Osteoblast (primary cell): ENCODE measurements around the gene PEAK3. TPM values are rescaled to one million over a fixed set of nuclear protein-coding genes. Genes with fewer than 3 reads are reported as not detected.

Experiments
- DNase-seq: peaks from one replicate; pipeline ENCODE4 v3.0.0; 2011; ENCODE audit warnings: low spot score, mixed read lengths; ENCODE audit not compliant: insufficient read length; ENCODE audit errors: missing footprints
- H2AFZ ChIP-seq: 2 replicates; pipeline ENCODE4 v1.6.0; 2011; ENCODE audit warnings: mild to moderate bottlenecking, low read length
- H3K27ac ChIP-seq: 2 replicates; pipeline ENCODE4 v1.5.1; 2011; ENCODE audit warnings: mild to moderate bottlenecking, low read depth, low read length, moderate library complexity
- H3K27me3 ChIP-seq: 2 replicates; pipeline ENCODE4 v1.6.0; 2012; ENCODE audit warnings: mild to moderate bottlenecking, control low read depth, inconsistent platforms, low read length, moderate library complexity; ENCODE audit not compliant: insufficient read depth
- H3K36me3 ChIP-seq: 2 replicates; pipeline ENCODE4 v1.5.1; 2011; ENCODE audit warnings: mild to moderate bottlenecking, low read length, control low read depth, moderate library complexity; ENCODE audit not compliant: insufficient read depth
- H3K4me1 ChIP-seq: 2 replicates; pipeline ENCODE4 v1.5.1; 2011; ENCODE audit warnings: mild to moderate bottlenecking, low read length, control low read depth, moderate library complexity; ENCODE audit not compliant: insufficient read depth
- H3K4me2 ChIP-seq: 2 replicates; pipeline ENCODE4 v1.6.0; 2011; ENCODE audit warnings: mild to moderate bottlenecking, low read length; ENCODE audit not compliant: insufficient read depth
- H3K4me3 ChIP-seq: fragments of 200-600 bp; sonication (generic); 3 replicates; pipeline ENCODE4 v1.5.1; 2012; ENCODE audit warnings: mild to moderate bottlenecking, low read length, inconsistent platforms; ENCODE audit not compliant: insufficient read depth
- H3K79me2 ChIP-seq: 2 replicates; pipeline ENCODE4 v1.6.0; 2012; ENCODE audit warnings: mild to moderate bottlenecking, low read length, control low read depth, inconsistent platforms; ENCODE audit not compliant: insufficient read depth
- H3K9me3 ChIP-seq: 2 replicates; pipeline ENCODE4 v1.5.1; 2011; ENCODE audit warnings: low read depth, low read length, control low read depth
- H4K20me1 ChIP-seq: 2 replicates; pipeline ENCODE4 v1.6.0; 2012; ENCODE audit warnings: mild to moderate bottlenecking, low read length, control low read depth; ENCODE audit not compliant: insufficient read depth
- total RNA-seq: library from RNA; depleted of rRNA; stranded (reverse); fragments of >200 nt; gene quantifications from 2 replicates; pipeline ENCODE4 v1.2.3, GENCODE V29; 2012
- TF ChIP-seq, protein P1 (sequence below): IDR thresholded peaks from 2 replicates; pipeline ENCODE4 v1.5.1; 2011; ENCODE audit warnings: mild to moderate bottlenecking, low read depth, low read length, moderate library complexity; ENCODE audit errors: extremely low read depth

The PEAK3 gene
- total RNA-seq, 1 donor: not detected

DNA sequence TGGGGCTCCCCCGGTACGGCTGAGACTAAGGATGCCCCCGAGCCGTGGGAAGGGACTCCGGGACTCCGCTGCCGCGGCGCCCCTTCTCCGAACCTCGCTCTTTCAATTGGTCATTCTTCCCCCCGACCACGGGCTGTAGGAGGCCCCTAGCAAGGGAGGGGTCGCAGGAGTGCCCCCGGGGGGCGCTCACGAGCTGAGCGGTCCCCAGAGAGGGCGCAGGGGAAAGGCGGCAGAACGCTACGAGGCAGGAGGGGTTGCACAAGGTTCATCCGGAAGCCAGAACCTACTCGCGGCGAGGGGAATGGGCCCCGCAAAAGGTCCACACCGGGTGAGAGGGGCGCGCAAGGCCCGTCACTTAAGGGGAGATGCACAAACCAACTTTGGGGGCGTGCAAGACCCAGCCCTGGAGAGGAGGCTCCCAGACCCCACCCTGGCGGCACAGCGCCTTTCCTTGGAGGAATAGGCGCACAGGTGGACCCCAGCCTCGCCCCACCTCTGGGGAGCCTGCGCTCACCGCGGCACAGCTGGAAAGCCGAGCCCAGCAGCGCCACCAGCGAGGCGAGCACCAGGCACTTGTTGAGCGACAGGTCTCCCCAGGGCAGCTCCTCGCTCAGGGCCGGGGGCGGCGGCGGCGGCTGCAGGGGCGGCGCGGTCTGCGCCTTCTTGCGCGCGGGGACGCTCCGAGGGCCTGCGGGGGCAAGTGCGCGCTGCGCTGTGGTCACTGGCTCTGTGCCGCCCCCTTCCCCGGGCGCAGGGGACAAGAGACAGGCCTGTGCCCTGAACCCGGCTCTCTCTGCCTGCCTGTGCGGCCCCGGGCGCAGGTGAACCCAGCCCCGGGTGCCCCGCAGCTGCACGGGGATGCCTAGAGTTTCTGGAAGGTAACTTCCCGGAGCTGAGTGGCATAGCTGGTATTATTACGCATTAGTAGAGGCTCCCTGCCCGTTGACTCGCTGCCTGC, 28.6 kb downstream of the PEAK3 start:
- Histone ChIP-seq H3K79me2 (no peaks in the 10 kb centered on the region), H3K4me3 (no peak overlapping the region), H3K4me2 (no peak overlapping the region)

DNA sequence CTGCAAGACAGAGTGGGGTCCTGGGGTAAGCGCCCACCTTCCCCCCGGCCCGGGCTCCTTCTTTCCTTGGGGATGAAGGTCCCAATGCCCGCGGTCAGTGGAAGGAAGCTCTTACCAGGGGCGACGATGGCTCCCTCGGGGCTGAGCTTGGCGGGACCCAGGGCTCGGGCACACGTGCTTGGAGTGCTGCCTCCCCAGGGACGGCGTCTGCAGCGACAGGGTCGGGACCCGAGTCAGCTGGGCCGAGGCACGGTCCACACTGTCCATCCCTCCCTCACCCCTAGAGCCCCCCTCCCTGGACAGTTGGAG, 29.2 kb downstream of the PEAK3 start:
- Histone ChIP-seq H2AFZ (no peak overlapping the region), H4K20me1 (peaks cover 16% of the 10 kb centered on the region), H3K4me3 (no peak overlapping the region), H3K4me2 (no peak overlapping the region), H3K36me3 (no peaks in the 10 kb centered on the region), H3K79me2 (no peaks in the 10 kb centered on the region), H3K27ac (no peak overlapping the region), H3K9me3 (no peaks in the 10 kb centered on the region), H3K4me1 (no peaks in the 10 kb centered on the region), H3K27me3 (peaks cover 47% of the 10 kb centered on the region)
- no peak for DNase-seq
- TF ChIP-seq, protein P1, sequence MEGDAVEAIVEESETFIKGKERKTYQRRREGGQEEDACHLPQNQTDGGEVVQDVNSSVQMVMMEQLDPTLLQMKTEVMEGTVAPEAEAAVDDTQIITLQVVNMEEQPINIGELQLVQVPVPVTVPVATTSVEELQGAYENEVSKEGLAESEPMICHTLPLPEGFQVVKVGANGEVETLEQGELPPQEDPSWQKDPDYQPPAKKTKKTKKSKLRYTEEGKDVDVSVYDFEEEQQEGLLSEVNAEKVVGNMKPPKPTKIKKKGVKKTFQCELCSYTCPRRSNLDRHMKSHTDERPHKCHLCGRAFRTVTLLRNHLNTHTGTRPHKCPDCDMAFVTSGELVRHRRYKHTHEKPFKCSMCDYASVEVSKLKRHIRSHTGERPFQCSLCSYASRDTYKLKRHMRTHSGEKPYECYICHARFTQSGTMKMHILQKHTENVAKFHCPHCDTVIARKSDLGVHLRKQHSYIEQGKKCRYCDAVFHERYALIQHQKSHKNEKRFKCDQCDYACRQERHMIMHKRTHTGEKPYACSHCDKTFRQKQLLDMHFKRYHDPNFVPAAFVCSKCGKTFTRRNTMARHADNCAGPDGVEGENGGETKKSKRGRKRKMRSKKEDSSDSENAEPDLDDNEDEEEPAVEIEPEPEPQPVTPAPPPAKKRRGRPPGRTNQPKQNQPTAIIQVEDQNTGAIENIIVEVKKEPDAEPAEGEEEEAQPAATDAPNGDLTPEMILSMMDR: no peak

More for the DNA sequence above, 28.6 kb downstream of the PEAK3 start:
- H3K36me3 ChIP-seq: no peaks in the 10 kb centered on the region
- TF ChIP-seq, protein P1: no peak
- no peaks in the 10 kb centered on the region for H3K9me3 ChIP-seq
- no peaks in the 10 kb centered on the region for H3K4me1 ChIP-seq
- peaks cover 15% of the 10 kb centered on the region for H4K20me1 ChIP-seq
- peaks cover 47% of the 10 kb centered on the region for H3K27me3 ChIP-seq
- H3K27ac ChIP-seq: no peak overlapping the region
- peak; percentile 90 for DNase-seq
- no peak overlapping the region for H2AFZ ChIP-seq

DNA sequence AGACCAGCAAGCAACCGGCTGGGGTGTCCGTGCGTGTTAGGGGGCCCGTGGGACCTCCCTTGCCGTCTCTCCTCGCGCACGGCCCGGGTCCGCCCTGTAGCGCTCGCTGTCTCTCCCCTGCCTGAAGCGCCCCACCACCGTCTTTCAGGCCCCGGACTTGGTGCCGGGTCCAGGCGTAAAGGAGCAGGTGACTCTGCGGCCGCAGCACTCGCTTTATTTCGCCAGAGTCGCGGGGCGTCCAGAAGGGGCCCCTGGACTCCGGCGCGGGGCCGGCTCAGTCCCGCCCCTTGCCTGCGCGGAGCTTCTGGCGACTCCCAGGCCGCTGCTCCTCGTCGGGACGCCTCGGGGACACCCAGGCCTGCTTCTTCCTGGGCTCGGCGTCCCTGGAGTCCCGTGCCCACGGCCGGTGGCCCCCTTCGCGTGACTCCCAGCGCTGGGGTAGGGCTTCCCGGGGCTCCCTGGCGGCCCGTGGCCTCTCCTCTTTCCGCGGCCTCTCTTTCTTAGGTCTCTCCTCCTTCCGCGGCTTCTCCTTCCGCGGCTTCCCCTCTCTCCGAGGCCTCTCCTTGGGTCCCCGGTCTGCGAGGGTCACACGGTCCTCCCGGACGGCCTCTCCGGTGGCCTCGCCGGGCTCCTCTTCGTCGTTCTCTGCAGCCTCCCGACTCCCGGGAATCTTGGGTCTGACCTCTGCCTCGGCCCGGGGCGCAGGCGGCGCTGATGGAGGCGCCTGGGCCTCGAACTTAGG, 29.7 kb downstream of the PEAK3 start:
- Histone ChIP-seq H3K4me3 (no peak overlapping the region), H3K4me1 (no peaks in the 10 kb centered on the region), H3K36me3 (peaks cover 3% of the 10 kb centered on the region), H3K27me3 (peaks cover 47% of the 10 kb centered on the region), H4K20me1 (peaks cover 19% of the 10 kb centered on the region), H3K4me2 (no peak overlapping the region), H3K79me2 (no peaks in the 10 kb centered on the region), H3K9me3 (no peaks in the 10 kb centered on the region), H3K27ac (no peak overlapping the region), H2AFZ (no peak overlapping the region)
- TF ChIP-seq, protein P1: no peak
- DNase-seq: peak; percentile 94
